Large intestine (tissue), 3 donors: ENCODE results near the gene ALK. TPM values are rescaled to one million over a fixed set of nuclear protein-coding genes. Genes with fewer than 3 reads are reported as not detected.

Source experiments
- DNase-seq, 2 donors: peaks; one replicate each; pipeline versions ENCODE4 v3.0.0 to v3.0.0-alpha.2; 2013
- H3K27ac ChIP-seq: one replicate; pipeline ENCODE4 v1.5.1; 2013; ENCODE audit warnings: low read length
- H3K27me3 ChIP-seq: 2 replicates; pipeline ENCODE4 v1.6.1; 2013; ENCODE audit warnings: low read length; ENCODE audit not compliant: control insufficient read depth, insufficient read depth
- H3K36me3 ChIP-seq: 2 replicates; pipeline ENCODE4 v1.6.1; 2013; ENCODE audit warnings: low read length; ENCODE audit not compliant: control insufficient read depth, insufficient read depth
- H3K4me1 ChIP-seq: one replicate; pipeline ENCODE4 v1.6.1; 2013; ENCODE audit warnings: low read length; ENCODE audit not compliant: control insufficient read depth, insufficient read depth
- H3K4me3 ChIP-seq: one replicate; pipeline ENCODE4 v1.5.1; 2013; ENCODE audit warnings: low read length
- H3K9me3 ChIP-seq: one replicate; pipeline ENCODE4 v1.6.1; 2013; ENCODE audit warnings: mild to moderate bottlenecking, low read depth, low read length, moderate library complexity; ENCODE audit not compliant: control insufficient read depth
- WGBS: methylation state at CpG from one replicate; pipeline ENCODE4 v1.1.5; 2013; ENCODE audit warnings: low lambda C conversion rate; ENCODE audit not compliant: insufficient coverage; 5-methylcytosine and 5-hydroxymethylcytosine counted together
- polyA plus RNA-seq: library from polyadenylated mRNA; unstranded; fragments of 120-200 nt; gene quantifications from one replicate; pipeline ENCODE4 v1.2.1, GENCODE V29; 2013

The ALK gene
- polyA plus RNA-seq, 1 donor: 1.5 TPM

DNA sequence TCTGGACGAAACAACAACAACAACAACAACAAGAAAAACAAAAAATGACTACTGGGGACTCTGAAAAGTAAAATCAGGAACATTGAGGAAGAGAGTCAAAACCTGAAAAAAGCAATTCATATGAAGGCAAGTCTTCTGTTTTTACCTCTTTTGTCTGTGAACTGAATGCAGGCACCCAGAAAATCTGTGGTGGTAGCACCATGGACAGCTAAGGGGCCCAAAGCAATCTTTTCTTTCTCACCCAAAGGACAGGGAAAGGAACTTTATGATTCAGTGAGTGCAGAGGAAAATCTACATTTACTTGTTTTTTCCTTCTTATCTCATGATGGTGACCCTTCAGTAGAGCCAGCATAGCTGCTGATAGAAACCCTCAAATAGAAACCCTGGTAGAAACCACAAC, 10.4 kb downstream of the ALK start:
- no peaks in the 10 kb centered on the region for H3K4me1 ChIP-seq
- no peak for DNase-seq
- 83% methylated on average over 1 of the region's 1 CpG for WGBS
- H3K4me3 ChIP-seq: no peak overlapping the region
- H3K9me3 ChIP-seq: peaks cover 2% of the 10 kb centered on the region
- no peaks in the 10 kb centered on the region for H3K36me3 ChIP-seq
- H3K27ac ChIP-seq: no peak overlapping the region
- H3K27me3 ChIP-seq: peaks cover under 1% of the 10 kb centered on the region

DNA sequence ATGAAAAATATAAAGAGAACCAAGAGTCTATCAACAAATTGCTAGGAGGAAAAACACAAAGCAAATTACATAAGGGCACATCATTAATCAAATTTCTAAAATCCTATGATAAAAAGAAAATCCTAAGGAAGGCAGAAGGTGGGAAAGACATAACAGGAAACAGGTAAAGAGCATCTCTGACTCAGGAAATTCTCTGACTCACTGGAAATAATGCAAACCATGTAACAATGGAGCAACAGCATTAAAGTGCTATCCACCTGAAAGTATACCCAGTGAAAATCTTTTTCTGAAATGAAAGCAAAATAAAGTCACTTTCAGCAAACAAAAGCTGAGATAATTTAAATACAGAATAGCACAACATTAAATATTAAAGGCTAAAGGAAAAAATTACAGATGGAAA, 10.9 kb downstream of the ALK start:
- Histone ChIP-seq H3K27ac (no peak overlapping the region), H3K4me1 (no peaks in the 10 kb centered on the region), H3K9me3 (peaks cover 2% of the 10 kb centered on the region), H3K36me3 (no peaks in the 10 kb centered on the region), H3K4me3 (no peak overlapping the region), H3K27me3 (peaks cover 5% of the 10 kb centered on the region)
- DNase-seq: no peak

DNA sequence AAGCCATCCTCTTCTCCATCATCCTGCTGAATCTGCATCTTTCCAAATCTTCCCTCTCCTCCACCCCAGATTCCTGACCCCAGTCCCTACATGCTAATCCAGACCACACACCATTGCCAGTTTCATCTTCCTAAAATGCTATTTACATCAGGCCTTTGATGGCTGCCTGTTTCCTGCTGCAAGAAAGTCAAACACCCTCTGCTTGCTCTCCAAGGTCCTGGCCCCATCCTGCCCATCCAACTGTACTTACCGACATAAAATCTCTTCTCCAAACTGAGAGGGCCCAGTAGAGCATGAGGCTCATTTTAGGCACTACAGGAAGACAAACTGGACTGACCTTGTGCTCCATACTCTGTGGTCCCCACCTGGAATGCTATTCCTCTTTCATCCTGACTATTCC, 19.0 kb downstream of the ALK start:
- no peak overlapping the region for H3K4me3 ChIP-seq
- H3K27ac ChIP-seq: no peak overlapping the region
- WGBS: no CpG with 5 or more reads among the region's 1 CpG
- DNase-seq: no peak
- peaks cover 15% of the 10 kb centered on the region for H3K27me3 ChIP-seq
- no peaks in the 10 kb centered on the region for H3K36me3 ChIP-seq
- H3K4me1 ChIP-seq: no peaks in the 10 kb centered on the region
- no peaks in the 10 kb centered on the region for H3K9me3 ChIP-seq

DNA sequence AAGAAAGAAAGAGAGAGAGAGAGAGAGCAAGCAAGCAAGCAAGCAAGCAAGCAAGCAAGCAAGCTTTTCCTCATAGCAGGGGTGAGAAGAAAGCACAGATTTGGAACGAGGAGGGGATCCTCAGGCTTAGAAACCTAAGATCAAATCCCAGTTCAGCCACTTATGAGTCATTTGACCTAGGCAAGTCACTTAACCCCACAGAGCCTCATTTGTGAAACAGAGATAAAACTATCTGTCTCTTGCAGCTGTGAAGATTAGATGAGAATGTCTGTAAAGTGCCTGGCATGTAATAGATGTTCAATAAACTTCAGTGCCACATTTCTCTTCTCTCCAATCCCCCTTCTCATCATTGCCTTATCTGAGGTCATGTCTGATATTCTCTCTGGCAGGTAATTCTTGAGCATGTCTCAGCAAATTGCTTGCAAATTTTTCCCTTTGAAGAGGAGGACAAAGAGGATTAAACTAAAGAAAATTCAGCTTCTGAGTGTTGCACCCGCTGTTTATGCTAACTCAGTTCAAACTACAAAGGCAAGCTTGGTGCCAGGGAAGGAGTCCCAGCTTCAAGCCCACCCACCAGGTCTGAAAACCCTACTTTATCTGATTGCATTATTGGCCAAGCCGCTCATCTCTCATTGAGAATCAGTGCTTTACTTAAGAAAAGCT, 20.3 kb downstream of the ALK start:
- Histone ChIP-seq H3K4me1 (no peaks in the 10 kb centered on the region), H3K27me3 (peaks cover 15% of the 10 kb centered on the region), H3K36me3 (no peaks in the 10 kb centered on the region), H3K27ac (no peak overlapping the region), H3K4me3 (no peak overlapping the region), H3K9me3 (no peaks in the 10 kb centered on the region)
- no peak for DNase-seq
- WGBS: no CpG with 5 or more reads among the region's 3 CpGs

DNA sequence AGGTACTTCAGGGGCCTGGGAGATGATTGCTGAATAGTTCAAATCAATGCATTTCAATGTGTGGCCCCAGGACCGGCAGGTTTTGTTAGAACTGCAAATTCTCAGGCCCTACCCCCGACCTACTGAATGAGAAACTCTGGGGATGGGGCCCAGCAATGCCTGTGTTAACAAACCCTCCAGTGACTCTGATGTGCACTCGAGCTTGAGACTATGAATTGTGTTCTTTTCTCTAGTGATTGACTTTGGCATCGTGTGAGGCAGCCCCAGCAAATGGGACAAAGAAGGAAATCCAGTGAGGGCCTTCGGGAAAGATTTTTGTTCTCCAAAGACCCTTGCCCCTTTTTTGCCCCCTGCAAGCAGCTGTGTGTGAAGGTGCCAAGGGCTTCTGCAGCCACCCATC, 22.4 kb downstream of the ALK start:
- WGBS: no CpG with 5 or more reads among the region's 5 CpGs
- Histone ChIP-seq H3K4me1 (no peaks in the 10 kb centered on the region), H3K27me3 (peaks cover 12% of the 10 kb centered on the region), H3K4me3 (no peak overlapping the region), H3K9me3 (no peaks in the 10 kb centered on the region), H3K36me3 (no peaks in the 10 kb centered on the region), H3K27ac (no peak overlapping the region)
- no peak for DNase-seq

GRCh38 chr2:29894822-29895614, 26.4 kb downstream of the ALK start:
- no peaks in the 10 kb centered on the region for H3K9me3 ChIP-seq
- no peak overlapping the region for H3K27ac ChIP-seq
- no peak for DNase-seq
- peaks cover 4% of the 10 kb centered on the region for H3K27me3 ChIP-seq
- no peaks in the 10 kb centered on the region for H3K36me3 ChIP-seq
- no peaks in the 10 kb centered on the region for H3K4me1 ChIP-seq
- WGBS: no CpG with 5 or more reads among the region's 3 CpGs
- H3K4me3 ChIP-seq: no peak overlapping the region

GRCh38 chr2:29892585-29893259, 28.7 kb downstream of the ALK start:
- Histone ChIP-seq H3K27ac (no peak overlapping the region), H3K9me3 (no peaks in the 10 kb centered on the region), H3K4me3 (no peak overlapping the region), H3K27me3 (peaks cover 2% of the 10 kb centered on the region), H3K4me1 (no peaks in the 10 kb centered on the region), H3K36me3 (no peaks in the 10 kb centered on the region)
- DNase-seq: no peak
- WGBS: 83% methylated on average over 1 of the region's 5 CpGs

- Histone ChIP-seq H3K4me3 (no peak overlapping the region), H3K36me3 (no peaks in the 10 kb centered on the region), H3K27ac (no peak overlapping the region), H3K9me3 (no peaks in the 10 kb centered on the region), H3K27me3 (no peaks in the 10 kb centered on the region), H3K4me1 (no peaks in the 10 kb centered on the region)
- no CpG with 5 or more reads among the region's 6 CpGs for WGBS
- DNase-seq: no peak
Measured at GRCh38 chr2:29881089-29881730, 40.2 kb downstream of the ALK start.

DNA sequence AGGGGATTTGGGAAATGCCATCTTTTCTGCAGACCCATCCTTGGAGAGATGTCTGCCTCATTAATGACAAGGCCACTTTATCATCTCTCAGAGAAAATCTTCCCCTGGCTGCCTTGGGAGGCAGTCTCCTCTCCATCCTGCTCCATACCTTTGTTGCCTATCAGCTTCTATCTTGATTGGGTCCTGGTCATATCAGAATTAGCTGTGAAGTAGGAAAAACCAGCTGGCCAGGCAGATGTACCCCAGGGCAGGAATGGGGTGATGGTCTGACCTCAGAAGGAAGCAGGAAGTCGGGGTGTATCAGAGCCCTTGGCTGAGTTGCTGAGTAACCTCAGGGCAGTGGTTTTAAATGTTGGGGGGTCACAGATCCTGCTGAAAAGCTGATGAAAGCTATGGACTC, 41.3 kb downstream of the ALK start:
- WGBS: no CpG with 5 or more reads among the region's 1 CpG
- Histone ChIP-seq H3K36me3 (no peaks in the 10 kb centered on the region), H3K4me3 (no peak overlapping the region), H3K27me3 (no peaks in the 10 kb centered on the region), H3K27ac (no peak overlapping the region), H3K9me3 (no peaks in the 10 kb centered on the region), H3K4me1 (no peaks in the 10 kb centered on the region)
- DNase-seq: no peak

DNA sequence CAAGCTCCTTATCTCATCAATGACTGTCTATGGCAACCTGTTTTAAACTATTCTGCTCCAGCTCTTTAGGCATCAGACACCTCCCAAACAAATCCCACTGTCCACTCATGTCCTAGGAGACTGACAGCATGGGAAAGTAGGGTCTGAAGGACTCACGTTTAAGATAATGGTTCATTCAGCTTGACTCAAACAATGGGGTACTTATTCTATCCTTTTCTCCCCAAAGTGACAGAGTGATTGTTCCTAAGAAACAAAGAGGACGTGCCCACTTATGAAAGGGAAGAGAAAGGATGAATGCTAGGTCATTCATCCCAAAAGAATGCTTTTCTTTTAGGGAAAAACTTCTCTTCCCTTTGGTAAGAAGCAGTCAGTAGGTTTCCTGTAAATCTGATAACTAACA, 41.9 kb downstream of the ALK start:
- no peaks in the 10 kb centered on the region for H3K36me3 ChIP-seq
- WGBS: 17% methylated on average over 1 of the region's 2 CpGs
- no peak overlapping the region for H3K27ac ChIP-seq
- H3K4me3 ChIP-seq: no peak overlapping the region
- H3K9me3 ChIP-seq: no peaks in the 10 kb centered on the region
- DNase-seq: no peak
- H3K4me1 ChIP-seq: no peaks in the 10 kb centered on the region
- no peaks in the 10 kb centered on the region for H3K27me3 ChIP-seq
